HEK293T (cell line): ENCODE results near the gene PPM1H.

Experiments used
- ARNT ChIP-seq: fragments of 450-650 bp; IDR thresholded peaks from 2 replicates; pipeline ENCODE4 v1.6.1; 2017; ENCODE audit warnings: mild to moderate bottlenecking
- FOXA1 ChIP-seq: fragments of 450-650 bp; IDR thresholded peaks from 2 replicates; pipeline ENCODE4 v1.6.1; 2016; ENCODE audit warnings: mild to moderate bottlenecking
- FOXK2 ChIP-seq: fragments of 450-650 bp; IDR thresholded peaks from 2 replicates; pipeline ENCODE4 v1.6.1; 2016; ENCODE audit warnings: mild to moderate bottlenecking
- FOXM1 ChIP-seq: fragments of 450-650 bp; IDR thresholded peaks from 2 replicates; pipeline ENCODE4 v1.6.1; 2017; ENCODE audit warnings: mild to moderate bottlenecking, borderline replicate concordance
- NFRKB ChIP-seq: fragments of 450-650 bp; IDR thresholded peaks from 2 replicates; pipeline ENCODE4 v1.6.1; 2016; ENCODE audit warnings: mild to moderate bottlenecking, moderate library complexity
- SUZ12 ChIP-seq: fragments of 450-650 bp; IDR thresholded peaks from 2 replicates; pipeline ENCODE4 v1.6.1; 2016; ENCODE audit warnings: mild to moderate bottlenecking
- TF ChIP-seq, protein P1 (sequence below): fragments of 450-650 bp; IDR thresholded peaks from 2 replicates; pipeline ENCODE4 v1.6.1; 2016

DNA sequence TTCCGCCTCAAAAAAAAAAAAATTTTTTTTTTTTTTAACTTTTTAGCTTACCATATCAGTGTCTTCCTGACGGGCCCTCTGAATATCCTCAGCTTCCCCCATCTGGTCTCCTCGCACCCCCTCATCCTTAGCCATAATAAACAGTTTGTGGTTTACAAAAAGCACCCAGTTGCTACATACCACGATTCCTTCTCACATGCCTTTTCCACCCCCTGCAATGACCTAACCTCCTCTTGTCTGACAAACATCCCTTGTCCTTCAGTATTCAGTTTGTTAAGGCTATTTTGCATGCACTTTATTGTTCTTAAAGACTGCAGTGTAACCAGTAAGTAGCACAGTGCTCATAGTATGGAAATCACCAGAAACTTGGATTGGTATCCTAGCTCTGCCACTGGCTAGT, 88.5 kb downstream of the PPM1H start:
- no peak for TF ChIP-seq FOXM1
- no peak for TF ChIP-seq NFRKB
- TF ChIP-seq, protein P1, sequence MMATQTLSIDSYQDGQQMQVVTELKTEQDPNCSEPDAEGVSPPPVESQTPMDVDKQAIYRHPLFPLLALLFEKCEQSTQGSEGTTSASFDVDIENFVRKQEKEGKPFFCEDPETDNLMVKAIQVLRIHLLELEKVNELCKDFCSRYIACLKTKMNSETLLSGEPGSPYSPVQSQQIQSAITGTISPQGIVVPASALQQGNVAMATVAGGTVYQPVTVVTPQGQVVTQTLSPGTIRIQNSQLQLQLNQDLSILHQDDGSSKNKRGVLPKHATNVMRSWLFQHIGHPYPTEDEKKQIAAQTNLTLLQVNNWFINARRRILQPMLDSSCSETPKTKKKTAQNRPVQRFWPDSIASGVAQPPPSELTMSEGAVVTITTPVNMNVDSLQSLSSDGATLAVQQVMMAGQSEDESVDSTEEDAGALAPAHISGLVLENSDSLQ: no peak
- no peak for TF ChIP-seq FOXA1
- TF ChIP-seq SUZ12: no peak
- no peak for TF ChIP-seq ARNT
- TF ChIP-seq FOXK2: no peak
